HG03442 (cell line): ENCODE measurements around the gene GRIK2.
A peak's percentile ranks its signal among the peaks of the same experiment; 100 is the strongest.

Experiments
- ATAC-seq: cut with Tn5 transposase; IDR thresholded peaks from one replicate; pipeline ENCODE4 v1.9.1; 2021; ENCODE audit warnings: mild to moderate bottlenecking, moderate library complexity; ENCODE audit not compliant: unreplicated experiment

The GRIK2 gene

DNA sequence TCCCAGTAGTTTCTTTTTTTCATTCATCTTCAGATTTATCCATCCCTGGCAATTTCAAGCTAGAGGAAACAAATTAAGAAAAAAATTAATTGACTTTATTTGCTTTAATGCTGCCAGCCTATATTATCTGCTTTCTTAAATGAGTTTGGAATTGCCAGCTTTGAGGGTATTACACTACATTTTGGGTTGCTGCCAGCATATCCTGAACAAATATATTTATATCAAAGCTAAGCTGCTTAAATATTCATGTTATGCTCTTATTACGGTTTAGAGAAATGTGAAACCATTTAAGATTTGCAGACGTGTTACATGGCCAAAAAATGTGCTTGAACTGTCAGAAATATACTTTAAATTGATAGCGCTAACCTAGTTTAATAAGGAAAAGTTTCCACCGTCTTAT, 59.7 kb downstream of the GRIK2 start:
- ATAC-seq, result no peak

DNA sequence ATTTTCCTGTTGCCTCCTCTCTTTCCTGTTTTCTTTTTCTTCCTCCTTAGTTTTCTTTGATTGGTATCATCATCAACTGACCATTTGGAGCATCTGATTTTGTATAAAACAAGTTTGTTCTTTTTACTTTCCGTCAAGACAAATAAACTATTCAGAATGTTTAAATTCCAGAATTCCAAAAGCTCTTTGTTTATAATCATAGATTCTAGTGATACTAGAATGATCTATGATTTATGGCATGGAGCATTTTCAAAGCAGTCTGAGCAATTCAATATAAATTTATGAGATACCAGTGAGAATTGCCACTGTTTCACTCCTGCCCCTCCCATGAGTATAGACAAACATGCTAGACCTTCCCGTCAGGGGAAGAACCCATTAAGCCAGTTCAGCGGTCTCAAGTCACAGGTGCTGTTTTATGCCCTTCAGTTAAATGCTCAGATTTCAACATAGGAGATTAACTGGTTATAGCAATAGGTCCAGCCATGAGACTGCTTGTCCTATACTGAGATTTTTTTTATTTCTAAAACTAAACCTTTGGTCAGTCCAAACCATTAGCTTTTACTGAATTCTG, 60.7 kb downstream of the GRIK2 start:
- ATAC-seq, result no peak

DNA sequence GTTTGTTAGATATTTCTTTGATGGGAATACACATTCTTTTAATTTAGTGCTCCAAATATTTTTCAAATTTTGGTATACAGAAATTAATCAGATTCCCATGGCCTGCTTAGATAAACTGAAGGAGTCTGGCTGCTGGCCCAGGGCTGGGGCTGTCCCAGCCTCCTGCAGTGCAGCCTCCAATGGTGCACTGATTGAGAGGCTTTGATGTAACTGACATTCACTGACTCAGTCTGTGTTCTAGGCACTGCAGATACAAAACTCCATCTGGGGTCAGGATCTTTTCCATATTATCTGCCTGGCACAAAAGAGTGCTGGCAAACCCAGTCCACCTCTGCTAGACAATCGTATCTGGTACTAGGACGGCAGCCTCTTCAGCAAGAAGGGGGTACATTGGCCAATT, 64.8 kb downstream of the GRIK2 start:
- no peak for ATAC-seq

DNA sequence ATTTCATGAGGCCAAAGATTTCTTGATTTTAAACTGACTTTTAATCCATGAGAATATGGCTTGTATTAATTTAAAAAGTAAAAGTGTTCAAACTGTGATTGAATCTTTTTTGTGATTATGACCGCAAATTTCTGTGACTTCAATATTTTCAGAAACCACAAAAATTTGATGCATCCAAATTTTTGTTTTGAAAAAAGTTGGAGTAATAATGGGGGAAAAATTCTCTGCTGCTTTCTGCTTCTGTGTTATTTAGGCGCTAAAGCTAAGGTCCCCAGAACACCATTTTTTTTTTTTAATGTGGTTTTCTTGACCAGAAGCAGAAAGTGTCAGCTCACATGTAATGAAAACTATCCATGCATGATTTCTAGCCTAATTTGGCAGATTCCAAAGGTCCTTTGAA, 65.3 kb downstream of the GRIK2 start:
- ATAC-seq, result no peak

DNA sequence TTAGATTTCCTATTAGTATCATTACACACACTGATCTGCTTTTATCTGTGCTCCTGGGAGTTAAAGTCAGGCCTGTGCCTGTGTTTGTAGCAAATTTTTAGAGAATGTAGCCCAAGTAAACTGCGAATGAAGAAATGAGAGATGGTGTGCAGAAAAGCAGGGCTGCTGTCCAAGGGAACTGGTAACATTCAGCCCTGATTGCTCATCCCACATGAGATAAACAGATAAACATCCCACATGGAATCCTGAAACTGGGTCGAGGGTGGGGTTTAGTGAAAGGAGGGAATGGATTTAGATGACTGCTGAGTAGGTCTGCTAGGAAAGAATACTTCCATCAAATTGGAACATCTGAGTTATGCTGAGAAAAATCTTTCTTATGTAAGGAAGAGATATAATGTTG, 69.1 kb downstream of the GRIK2 start:
- no peak for ATAC-seq

DNA sequence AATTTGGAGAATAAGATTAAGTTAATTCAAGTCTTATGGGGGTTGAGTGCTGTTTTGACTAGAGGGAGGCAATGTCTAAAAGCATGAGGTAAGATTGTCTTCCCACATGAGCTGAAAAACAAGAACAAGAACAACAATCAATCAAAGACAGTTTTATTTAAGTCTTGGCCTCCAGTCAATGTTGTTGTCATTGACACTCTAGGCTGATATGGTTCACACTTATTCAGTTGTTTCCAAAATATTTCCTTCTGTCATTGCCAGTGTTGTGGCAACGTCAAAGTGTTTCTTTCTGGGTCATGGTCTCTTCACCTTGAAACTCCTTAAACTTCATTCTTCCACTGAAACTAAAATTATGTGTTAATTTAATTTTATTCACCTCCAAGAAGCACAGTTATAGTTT, 72.4 kb downstream of the GRIK2 start:
- ATAC-seq, result no peak

DNA sequence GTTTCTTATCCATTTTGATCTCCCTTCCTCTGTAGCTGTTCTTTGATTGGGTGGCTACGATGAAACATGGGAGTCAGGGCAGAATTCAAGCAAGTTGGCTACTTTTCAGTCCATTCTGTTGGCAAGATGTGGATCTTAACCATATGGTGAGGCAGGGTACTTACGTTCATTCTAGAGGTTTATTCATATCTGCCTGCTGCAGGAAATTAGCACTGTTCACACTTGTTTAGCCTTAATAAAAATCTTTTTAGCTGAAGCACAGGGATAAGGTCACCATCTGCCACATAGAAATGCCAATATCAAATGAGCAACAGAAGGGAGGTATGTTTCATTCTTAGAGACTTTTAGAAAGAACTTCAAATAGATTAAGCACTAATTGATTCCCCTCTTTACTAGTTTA, 83.9 kb downstream of the GRIK2 start:
- no peak for ATAC-seq

DNA sequence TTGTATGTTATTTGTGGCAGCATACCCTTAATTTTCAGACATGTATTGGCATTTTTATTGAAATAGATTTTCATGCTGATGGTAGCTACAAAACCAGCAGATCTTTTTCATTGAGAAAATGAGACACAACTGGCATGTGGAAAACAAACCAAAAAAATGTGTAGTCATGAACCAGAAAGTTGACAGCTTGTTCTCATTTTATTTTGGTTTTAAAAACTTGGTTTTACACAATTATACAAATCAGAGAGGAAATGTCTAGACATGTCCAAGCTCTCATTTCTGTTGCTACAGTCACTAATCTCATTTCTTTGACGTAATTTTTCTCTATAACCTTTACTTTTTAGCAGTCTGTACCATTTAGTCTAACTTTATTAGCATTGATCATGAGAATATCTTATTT, 85.4 kb downstream of the GRIK2 start:
- ATAC-seq, result no peak

DNA sequence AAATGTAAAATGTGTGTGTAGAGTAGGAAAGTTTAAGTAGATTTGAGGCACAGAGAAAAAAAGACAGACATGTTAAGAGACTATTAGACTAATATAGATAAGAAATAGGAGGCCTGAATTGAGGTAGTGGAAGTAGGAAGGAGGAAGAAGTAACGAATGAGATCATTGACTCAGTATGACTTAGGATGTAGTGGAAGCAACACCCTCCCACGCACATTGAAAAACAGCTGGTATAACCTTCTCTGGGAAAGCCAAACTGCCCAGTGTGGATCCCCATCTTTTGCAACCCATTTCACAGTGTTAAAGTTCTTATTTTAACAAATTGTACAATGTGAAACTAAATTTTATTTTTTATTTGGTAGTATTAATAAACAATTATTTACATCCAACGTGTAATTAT, 89.1 kb downstream of the GRIK2 start:
- ATAC-seq, result no peak

DNA sequence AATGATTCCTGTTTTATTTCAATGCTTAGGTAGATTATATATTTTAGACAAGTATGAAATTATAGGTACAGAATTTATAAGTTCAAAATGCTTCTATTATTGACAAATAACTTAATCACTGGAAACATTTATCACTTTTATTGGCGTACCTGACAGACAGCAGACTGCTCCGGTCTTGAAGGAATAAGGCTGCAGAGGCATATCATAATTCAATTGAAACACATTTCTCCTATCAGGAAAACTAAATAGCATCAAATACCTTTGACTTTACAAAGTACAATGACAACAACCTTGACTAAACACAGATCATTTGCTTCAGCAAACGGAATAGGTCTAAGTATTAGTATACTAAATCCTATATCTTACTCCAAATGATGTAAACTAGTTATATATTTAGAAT, 91.3 kb downstream of the GRIK2 start:
- ATAC-seq, result no peak

DNA sequence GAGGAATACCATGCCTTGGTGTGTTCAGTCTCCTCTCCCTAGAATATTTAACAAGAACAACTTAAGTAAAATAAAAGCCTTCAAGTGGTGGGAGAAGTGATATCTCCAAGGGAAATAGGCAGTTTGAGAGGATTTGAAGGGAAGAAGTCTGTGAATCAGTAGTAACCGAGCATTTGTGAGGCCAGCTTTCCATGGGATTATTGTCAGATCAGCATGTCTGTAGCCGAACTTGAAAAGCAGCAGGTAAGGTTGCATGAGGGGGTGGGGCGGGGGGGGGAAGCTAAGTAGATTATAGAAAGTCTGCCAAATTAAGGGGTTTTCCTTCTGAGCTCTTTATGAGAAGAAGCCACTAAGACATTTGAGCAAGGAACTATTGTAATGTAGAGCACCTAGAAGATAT, 92.6 kb downstream of the GRIK2 start:
- ATAC-seq, result no peak

DNA sequence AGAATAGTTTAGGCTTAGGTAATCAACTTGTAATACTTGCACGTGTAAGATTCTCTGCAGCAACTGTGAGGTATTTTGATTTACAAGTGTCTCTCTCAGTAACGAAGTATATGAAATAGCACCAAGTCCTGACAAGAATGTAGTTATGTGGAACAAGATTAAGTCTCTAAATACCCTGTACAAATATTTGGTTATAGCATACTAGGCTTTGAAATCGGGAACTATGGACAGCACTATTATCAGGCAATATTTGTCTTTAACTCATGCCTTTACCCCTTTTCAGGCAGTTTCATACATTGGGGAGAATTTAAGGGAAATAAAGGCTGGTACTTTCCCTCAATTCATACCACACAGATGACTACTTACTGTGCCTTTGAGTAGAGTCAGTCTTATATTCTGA, 93.2 kb downstream of the GRIK2 start:
- no peak for ATAC-seq

DNA sequence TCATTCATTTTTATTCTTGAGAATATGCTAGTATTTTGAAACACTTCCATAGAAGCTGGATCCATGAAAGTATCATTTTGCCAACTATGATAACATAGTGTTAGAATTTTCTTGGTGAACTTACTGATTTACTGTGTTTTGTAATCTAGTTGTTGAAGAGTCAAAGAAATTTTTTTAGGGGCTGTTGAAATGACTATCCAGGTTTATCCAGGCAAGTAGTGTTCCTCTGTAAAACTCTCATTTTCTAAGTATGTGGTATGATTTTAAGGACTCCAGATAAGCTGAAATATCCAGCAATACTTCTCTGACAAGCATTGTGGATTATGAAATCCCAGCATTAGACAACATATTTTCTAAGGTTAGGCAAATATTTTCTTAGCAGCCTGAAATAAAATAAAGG, 95.9 kb downstream of the GRIK2 start:
- no peak for ATAC-seq

DNA sequence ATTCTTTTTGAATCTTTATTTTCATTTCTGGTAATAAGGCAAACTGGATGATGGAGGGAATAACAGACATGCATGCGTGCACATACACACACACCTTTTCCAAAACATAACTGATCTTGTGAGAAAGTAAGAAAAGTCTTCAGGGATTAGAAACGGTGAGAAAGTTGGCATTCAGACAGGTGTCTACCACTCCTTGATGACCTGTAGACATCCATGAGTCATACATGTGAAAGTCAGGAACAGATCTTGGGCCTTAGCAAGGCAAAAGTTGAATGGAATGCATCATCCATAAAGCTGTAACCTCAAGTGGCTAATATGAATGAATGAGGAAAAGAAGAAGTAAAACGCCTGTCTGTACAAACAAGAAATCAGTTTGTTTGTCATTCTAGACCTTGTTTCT, 97.3 kb downstream of the GRIK2 start:
- ATAC-seq, result no peak

DNA sequence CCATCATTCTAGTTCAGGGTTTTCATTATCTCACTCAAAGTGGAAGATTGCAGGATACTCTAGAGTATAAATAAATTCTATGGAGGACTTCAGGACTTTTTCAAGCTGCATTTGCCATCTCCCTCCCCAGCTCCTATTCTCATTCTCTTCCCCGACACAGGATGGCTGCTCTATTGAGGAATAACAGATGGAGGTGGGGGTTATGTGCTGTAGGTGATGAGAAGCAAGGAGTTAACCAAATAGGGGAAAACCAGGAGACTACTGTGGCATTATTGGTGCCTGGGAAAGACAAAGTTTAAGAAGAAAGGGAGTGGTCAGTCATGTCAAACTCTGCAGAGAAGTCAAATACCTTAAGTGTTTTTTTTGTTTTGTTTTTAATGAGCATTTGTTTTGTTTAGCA, 109.3 kb downstream of the GRIK2 start:
- no peak for ATAC-seq

DNA sequence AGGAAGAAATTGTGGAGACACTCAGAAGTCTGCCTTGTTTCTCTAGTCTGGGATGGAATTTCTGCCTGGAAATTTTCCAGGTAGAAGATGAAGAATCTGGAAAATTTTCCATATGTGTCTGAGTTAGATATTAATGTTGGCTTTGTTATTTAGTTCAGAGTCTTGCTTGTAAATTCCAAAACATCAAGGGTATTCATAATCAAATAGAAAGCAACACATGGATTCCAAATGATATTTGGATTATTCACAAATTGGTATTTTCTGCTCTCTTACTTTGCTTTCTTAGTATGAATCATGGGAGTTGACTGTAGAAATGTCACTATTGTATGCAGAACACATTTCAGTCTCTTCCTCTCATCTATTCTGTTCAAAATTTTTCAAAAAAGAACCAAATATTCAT, 116.0 kb downstream of the GRIK2 start:
- no peak for ATAC-seq

DNA sequence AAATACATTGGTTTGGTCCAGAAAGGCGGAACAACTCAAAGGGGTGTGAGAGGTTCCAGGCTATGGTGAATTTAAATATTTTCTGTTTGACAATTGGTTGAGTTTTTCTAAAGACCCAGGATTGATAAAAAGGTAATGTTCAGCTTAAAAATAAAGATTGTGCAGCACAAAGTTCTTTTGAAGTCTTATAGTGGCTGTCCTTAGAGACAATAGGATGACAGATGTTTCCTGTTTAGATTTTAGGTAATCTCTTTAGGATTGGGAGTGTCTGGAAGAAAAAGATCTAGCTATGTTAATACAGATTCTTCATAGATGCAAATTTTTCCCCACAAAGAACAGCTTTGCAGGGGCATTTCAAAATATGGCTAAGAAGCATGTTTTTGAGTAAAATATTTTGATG, 119.7 kb downstream of the GRIK2 start:
- no peak for ATAC-seq

DNA sequence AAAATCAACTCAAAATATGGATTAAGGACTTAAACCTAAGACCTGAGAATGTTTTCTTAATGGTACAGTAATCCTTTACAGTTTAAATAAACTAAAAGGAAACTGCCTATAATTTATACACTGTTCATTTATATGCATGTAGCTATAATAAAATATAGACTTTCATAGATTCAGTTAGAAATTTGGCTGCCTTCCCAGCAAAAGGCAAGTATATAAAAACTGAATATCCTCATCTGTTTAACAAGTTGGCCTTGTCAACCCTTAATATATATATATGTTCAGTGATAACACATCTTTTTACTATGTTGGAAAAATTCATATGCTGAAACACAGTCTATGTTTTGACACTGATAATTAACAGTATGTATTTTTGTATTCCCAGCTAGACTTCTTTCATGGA, 123.1 kb downstream of the GRIK2 start:
- ATAC-seq, result no peak

DNA sequence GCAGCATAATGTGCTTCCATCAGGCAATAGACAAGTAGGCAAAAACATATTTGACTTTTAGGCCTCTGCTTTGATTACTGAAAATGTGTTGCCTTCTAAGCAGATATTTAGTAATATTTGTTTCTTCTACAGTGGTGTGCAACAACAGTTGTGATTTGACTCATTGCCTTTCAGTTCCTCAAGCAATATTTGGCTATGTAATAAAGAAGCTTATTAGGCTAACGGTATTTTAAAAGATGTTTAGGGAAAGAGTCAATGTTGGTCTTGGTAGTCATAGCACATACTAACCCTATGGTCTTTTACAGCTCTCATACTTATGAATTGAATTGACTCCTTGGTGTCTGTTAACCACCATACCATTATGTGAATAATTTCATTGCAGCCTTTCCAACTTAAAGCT, 124.1 kb downstream of the GRIK2 start:
- peak; percentile 90 for ATAC-seq

DNA sequence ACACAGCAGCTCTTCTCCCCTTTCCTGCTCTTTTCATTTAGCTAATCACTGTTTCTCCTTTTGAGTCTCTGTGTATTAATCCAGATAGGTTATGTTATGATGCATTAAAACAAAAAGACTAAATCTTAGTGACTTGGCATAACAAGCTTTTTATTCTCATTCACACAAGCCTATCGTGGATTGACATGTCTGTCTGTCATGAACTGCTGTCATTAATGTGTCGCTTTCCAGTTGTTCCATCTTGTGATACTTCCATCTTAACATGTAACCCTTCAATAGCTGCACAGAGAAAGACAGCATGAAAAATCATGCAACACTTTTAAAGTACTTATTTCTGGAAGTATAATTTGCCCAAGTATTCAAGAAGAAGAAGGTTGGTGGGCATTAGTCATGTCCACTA, 128.7 kb downstream of the GRIK2 start:
- ATAC-seq, result no peak

DNA sequence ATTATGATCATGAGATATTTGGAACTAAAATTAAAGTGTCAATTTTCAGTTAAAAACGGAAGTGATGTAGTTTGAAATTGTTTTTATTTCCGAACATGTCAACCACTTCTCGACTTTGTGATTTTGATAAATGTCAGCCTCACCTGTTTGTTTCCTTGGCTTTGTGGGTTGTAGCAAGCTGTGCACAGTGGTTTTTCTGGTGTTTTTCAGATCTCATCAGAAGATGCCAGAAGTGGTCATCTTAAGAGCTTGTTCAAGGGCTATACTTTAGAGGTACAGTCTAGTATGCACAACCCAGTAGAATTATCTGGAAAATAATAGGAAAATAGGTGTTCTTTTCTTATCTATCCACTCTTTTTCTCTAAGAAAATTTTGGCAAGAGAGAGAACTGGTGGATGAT, 134.0 kb downstream of the GRIK2 start:
- ATAC-seq, result no peak

DNA sequence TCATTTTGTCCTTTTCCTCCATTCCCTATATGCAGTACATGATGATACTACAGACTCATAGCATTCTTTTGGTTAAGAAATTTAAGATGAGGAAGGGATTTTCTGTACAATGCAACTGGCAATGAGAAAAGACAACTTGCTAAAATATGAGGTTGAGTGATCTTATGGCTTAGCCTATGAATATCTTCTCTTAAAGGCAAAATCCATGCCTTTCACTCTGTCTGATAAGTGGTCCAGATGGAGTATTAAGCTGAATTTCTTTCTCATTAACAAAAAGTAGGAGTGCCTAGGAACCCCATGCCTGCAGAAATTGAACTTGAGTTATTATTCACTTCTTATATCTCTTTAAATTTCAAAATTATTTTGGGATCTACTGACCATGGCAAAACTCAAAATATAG, 135.3 kb downstream of the GRIK2 start:
- no peak for ATAC-seq

DNA sequence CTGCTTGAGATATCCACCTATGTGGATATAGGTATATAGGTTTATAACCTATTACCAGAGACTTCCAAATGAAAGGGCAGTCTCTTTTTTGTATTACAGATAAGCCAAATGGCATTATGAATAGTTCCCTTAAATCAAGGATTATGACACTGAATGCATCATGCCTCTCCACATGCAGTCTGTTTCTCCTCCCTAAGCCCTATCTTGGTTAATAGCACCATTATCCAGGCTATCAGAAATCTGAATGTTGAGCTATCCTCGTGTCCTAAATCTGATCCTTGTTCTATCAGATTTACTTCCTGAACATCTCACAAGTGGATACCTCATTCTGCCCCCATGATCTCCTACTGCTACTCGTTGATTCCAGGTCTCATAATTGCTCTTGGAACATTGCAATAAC, 138.0 kb downstream of the GRIK2 start:
- no peak for ATAC-seq

DNA sequence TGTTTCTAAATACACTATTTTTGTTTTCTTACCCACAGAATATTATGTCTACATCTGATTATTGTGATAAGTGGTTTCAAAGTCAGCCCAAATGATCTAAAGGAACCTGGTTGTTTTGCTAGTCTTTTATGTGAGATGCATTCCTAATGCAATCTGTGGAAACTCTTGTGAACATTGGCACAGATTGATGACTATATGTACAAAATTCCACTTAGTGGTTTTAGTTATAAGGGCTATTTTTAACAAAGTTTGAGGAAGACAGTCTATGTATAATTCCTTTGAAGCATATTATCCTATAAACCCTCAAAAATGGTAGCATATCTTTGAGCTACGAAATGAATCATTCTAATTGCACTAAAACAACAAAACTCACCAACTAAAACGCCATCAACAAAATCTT, 140.9 kb downstream of the GRIK2 start:
- ATAC-seq, result no peak
